GM19240 (cell line): ENCODE results near the gene SLC38A4.
"Not testable (repeated sequence)": the region's sequence is repeated elsewhere in the genome, so short reads cannot be mapped to it uniquely, and the experiment has no call there.

ENCODE experiments used
- DNase-seq: peaks from one replicate; pipeline ENCODE4 v3.0.0; 2011; ENCODE audit warnings: low spot score; ENCODE audit not compliant: insufficient read length

Gene SLC38A4

GRCh38 chr12:46825591-46826414 lies at the start of gene SLC38A4:
SLC38A4 (minus strand) TSS chr12:46825997; CDS start chr12:46793071, 32,926 bp downstream.
- no peak for DNase-seq

- DNase-seq = no peak
Measured at GRCh38 chr12:46875095-46875494, 49.3 kb upstream of the SLC38A4 start.

- no peak for DNase-seq
Measured at GRCh38 chr12:46874642-46875041, 48.8 kb upstream of the SLC38A4 start.

- DNase-seq = no peak
Measured at GRCh38 chr12:46872135-46872534, 46.3 kb upstream of the SLC38A4 start.

- DNase-seq = no peak
Measured at GRCh38 chr12:46865311-46865710, 39.5 kb upstream of the SLC38A4 start.

- DNase-seq = no peak
Measured at GRCh38 chr12:46858368-46858767, 32.6 kb upstream of the SLC38A4 start.

- DNase-seq = no peak
Measured at GRCh38 chr12:46857486-46857885, 31.7 kb upstream of the SLC38A4 start.

GRCh38 chr12:46855760-46856159 lies 30.0 kb upstream of the SLC38A4 start:
- no peak for DNase-seq

GRCh38 chr12:46854188-46854587 lies 28.4 kb upstream of the SLC38A4 start:
- DNase-seq = not testable (repeated sequence)

- not testable (repeated sequence) for DNase-seq
Measured at GRCh38 chr12:46848792-46849191, 23.0 kb upstream of the SLC38A4 start.

GRCh38 chr12:46847001-46847400 lies 21.2 kb upstream of the SLC38A4 start:
- DNase-seq = no peak

- no peak for DNase-seq
Measured at GRCh38 chr12:46843811-46844210, 18.0 kb upstream of the SLC38A4 start.

- no peak for DNase-seq
Measured at GRCh38 chr12:46841891-46842290, 16.1 kb upstream of the SLC38A4 start.

- DNase-seq = no peak
Measured at GRCh38 chr12:46839964-46840363, 14.2 kb upstream of the SLC38A4 start.

- no peak for DNase-seq
Measured at GRCh38 chr12:46839232-46839631, 13.4 kb upstream of the SLC38A4 start.

GRCh38 chr12:46835785-46836184 lies 10.0 kb upstream of the SLC38A4 start:
- DNase-seq = no peak

GRCh38 chr12:46832130-46832704 lies 6.4 kb upstream of the SLC38A4 start:
- DNase-seq = no peak

- no peak for DNase-seq
Measured at GRCh38 chr12:46831335-46832129, 5.7 kb upstream of the SLC38A4 start.

GRCh38 chr12:46830731-46831334 lies 5.0 kb upstream of the SLC38A4 start:
- DNase-seq = no peak

GRCh38 chr12:46824709-46825108 lies 1.1 kb downstream of the SLC38A4 start:
- no peak for DNase-seq

GRCh38 chr12:46818642-46819041 lies 7.2 kb downstream of the SLC38A4 start:
- DNase-seq = no peak

GRCh38 chr12:46815809-46816208 lies 10.0 kb downstream of the SLC38A4 start:
- no peak for DNase-seq
